ENCODE measurements around the gene OGDH. TPM values are rescaled to one million over a fixed set of nuclear protein-coding genes. Genes with fewer than 3 reads are reported as not detected.

OGDH gene
- total and polyA plus RNA-seq, 2 of the 13 experiments (the other 11 are each of a cell fraction or from before 2014, with no cell fraction given), result 17.4 to 25.4 TPM

DNA sequence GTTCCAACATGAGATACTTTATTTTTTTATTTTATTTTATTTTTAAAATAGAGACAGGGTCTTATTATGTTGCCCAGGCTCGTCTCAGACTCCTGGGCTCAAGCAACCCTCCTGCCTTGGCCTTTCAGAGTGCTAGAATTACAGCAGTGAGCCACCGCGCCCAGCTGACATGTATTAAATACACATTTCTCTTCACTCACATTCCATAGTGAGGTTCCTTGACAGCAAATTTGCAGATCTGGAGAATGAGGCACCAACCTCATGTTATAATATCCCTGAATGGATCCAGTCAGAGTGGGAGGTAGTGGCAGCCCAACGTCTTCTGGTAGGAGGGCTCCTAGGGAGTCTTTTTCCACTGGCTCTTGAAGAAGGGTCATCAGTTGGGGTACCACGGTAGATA, 46.1 kb downstream of the OGDH start:
- no peaks in the 10 kb centered on the region for H3K79me2 ChIP-seq (ENCODE audit: insufficient read depth, low read length)
- H3K4me3 ChIP-seq (replicated peaks in 1 of 3; ENCODE audit: insufficient read depth in 1 of 3, low read depth in 2 of 3, low read length in 3 of 3), result no peak overlapping the region
- ATAC-seq (no peak), DNase-seq (ENCODE audit: low spot score) (no peak), FAIRE-seq (no peak)
- no peaks in the 10 kb centered on the region for H4K20me1 ChIP-seq (ENCODE audit: insufficient read depth, low read length)
- BruUV-seq (replicated peaks), result no TSS peak
- no peak overlapping the region for H3K4me2 ChIP-seq (ENCODE audit: low read depth, low read length)
- H3K9ac ChIP-seq (ENCODE audit: insufficient read depth, low read depth, low read length), result no peak overlapping the region
- TF ChIP-seq ZBTB49 (CRISPR knock-in tag; IDR thresholded peaks at IDR 0.05; ENCODE audit: borderline replicate concordance) (no peak), ZNF646 (CRISPR knock-in tag; IDR thresholded peaks at IDR 0.05) (no peak), ZNF121 (CRISPR knock-in tag; IDR thresholded peaks at IDR 0.05) (no peak), FLYWCH1 (CRISPR knock-in tag; IDR thresholded peaks at IDR 0.05) (no peak), SMYD3 (CRISPR knock-in tag; IDR thresholded peaks at IDR 0.05) (no peak), ZMYM4 (CRISPR knock-in tag; IDR thresholded peaks at IDR 0.05) (no peak), HNRNPK (IDR thresholded peaks at IDR 0.05; ENCODE audit: low read depth, low read length, poor library complexity, severe bottlenecking) (no peak)
- H3K27me3 ChIP-seq (ENCODE audit: control insufficient read depth in 1 of 2, insufficient read depth in 2 of 2, low read length in 2 of 2), result no peaks in the 10 kb centered on the region
- in situ Hi-C loops (cut with HindIII; ENCODE audit: extremely low pct_ligation_motif_present, low pct_unique_long_range_greater_than_20kb) (no loop called here), intact Hi-C loops (cut with micrococcal nuclease; ENCODE audit: unreplicated experiment) (no loop called here)
- ChIA-PET POLR2A (no interaction called here), CTCF (ENCODE audit: low intra/inter-chr PET ratio, low total read pairs) (no interaction called here)
- H2AFZ ChIP-seq (ENCODE audit: low read length), result no peak overlapping the region
- H3K27ac ChIP-seq (ENCODE audit: extremely low read length, insufficient read depth, low read length), result no peak overlapping the region
- no peaks in the 10 kb centered on the region for H3K4me1 ChIP-seq (ENCODE audit: insufficient read depth, low read length)
- H3K9me3 ChIP-seq (ENCODE audit: low read length), result no peaks in the 10 kb centered on the region
- H3K36me3 ChIP-seq (replicated peaks in 1 of 2; ENCODE audit: control insufficient read depth in 1 of 2, insufficient read depth in 2 of 2, low read length in 2 of 2), result peaks cover 5 to 43% of the 10 kb centered on the region in 2 experiments; a peak in 4 of 5 replicates
- WGBS (ENCODE audit: low lambda C conversion rate), result 96% methylated on average over 5 of the region's 5 CpGs
